GM10248 (cell line): Measurements from ENCODE around the gene MAPKAP1.

Source experiments
- CTCF ChIA-PET: fragments of 300-600 bp; sonication (Branson Sonifier 250); formaldehyde crosslinking; extraction: SDS; loops from one replicate; lab custom pipeline; 2021; ENCODE audit warnings: antibody characterized with exemption; lab: Yijun Ruan, JAX
- POLR2A ChIA-PET: fragments of 350-650 bp; sonication (Branson Sonifier 250); formaldehyde crosslinking; extraction: SDS; loops from one replicate; lab custom pipeline; 2020; ENCODE audit warnings: antibody characterized with exemption; lab: Yijun Ruan, JAX
- DNase-seq: peaks from one replicate; pipeline ENCODE4 v3.0.0; 2012; ENCODE audit errors: extremely low spot score
- TF ChIP-seq, protein P1 (sequence below): IDR thresholded peaks from 2 replicates; pipeline ENCODE4 v1.5.1; 2012; ENCODE audit warnings: mild to moderate bottlenecking, low read depth; ENCODE audit errors: extremely low read depth, missing control alignments, control extremely low read depth

Gene MAPKAP1

DNA sequence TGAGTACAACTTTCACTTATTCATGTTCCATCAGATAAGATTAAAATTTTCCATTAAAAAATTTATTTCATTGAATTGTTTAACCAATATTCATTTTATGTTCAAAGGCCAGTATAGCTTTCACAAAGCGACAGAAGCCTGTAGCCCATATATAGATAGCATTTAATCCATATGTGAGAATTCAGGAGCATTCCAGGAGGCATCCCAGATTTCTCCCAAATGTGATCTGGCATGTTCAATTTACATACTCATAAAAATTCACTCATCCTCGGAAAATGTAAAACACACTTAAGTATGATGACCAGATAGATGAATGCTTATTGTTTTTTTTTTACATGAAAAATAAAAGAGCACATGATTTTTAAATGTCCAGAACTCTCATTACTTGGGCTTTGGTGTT, 141.9 kb downstream of the MAPKAP1 start:
- TF ChIP-seq, protein P1, sequence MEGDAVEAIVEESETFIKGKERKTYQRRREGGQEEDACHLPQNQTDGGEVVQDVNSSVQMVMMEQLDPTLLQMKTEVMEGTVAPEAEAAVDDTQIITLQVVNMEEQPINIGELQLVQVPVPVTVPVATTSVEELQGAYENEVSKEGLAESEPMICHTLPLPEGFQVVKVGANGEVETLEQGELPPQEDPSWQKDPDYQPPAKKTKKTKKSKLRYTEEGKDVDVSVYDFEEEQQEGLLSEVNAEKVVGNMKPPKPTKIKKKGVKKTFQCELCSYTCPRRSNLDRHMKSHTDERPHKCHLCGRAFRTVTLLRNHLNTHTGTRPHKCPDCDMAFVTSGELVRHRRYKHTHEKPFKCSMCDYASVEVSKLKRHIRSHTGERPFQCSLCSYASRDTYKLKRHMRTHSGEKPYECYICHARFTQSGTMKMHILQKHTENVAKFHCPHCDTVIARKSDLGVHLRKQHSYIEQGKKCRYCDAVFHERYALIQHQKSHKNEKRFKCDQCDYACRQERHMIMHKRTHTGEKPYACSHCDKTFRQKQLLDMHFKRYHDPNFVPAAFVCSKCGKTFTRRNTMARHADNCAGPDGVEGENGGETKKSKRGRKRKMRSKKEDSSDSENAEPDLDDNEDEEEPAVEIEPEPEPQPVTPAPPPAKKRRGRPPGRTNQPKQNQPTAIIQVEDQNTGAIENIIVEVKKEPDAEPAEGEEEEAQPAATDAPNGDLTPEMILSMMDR = no peak
- CTCF ChIA-PET = no interaction called here
- POLR2A ChIA-PET = no interaction called here
- DNase-seq = no peak

- ChIA-PET POLR2A (no interaction called here), CTCF (no interaction called here)
- TF ChIP-seq, protein P1 = no peak
- DNase-seq = no peak
These were observed 142.4 kb downstream of the MAPKAP1 start for GRCh38 chr9:125564631-125565030.

DNA sequence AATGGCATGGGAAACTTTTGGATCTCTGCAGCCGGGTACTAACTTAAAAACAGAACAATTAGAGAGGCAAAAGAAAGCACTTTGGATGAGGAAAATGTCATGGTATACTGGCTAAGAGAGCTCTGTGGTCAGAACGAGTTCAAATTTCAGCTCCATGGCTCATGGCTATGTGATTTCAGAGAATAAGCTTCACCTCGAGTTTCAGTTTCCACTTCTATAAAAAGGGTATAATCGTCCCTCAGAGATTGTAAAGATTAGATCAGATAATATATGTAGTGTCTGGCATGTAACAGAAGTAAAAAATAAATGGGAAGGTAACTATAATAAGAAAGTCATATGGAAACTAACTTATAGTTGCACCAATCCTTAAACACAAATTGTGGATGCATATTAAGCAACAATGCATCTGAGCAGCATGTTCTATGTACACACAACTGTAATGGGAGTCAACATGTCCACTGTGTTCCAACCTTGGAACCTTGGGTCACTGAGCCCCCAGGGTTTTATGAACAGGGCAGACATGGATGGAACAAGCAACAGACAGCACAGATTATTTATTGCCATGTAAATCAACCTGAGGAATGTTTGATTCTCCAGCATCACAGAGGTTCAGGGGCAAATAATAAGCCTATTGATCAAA, 145.4 kb downstream of the MAPKAP1 start:
- peak; percentile 27 for DNase-seq
- CTCF ChIA-PET = interaction anchor here (1.0 to 4.7 kb wide), 7 partner anchors 7 to 837 kb away, joined by 3 to 45 read pairs (median 5); no protein-coding TSS in a partner anchor
- TF ChIP-seq, protein P1 = no peak
- POLR2A ChIA-PET = no interaction called here

DNA sequence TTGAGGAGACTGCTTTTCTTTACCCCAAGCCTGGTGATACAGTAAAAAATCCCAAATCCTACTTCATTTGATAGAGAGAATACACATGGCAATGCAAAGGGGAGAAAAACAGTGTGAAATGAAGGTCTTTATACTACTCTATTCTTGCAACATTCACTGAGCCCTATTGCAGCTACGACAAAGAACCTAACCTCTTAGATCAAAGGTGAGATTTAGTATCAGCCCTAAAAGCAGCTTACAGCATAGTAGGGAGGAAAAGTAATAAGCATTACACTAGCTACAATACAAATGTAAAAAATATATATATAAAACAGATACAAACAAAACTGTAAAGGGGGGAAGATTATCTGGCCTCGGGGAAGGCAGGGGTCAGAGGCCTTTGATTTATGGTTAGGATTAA, 147.1 kb downstream of the MAPKAP1 start:
- DNase-seq = no peak
- TF ChIP-seq, protein P1 = no peak
- CTCF ChIA-PET = interaction anchor here (0.8 to 4.7 kb wide), 9 partner anchors 8 to 932 kb away, joined by 3 to 45 read pairs (median 5); no protein-coding TSS in a partner anchor
- POLR2A ChIA-PET = no interaction called here

GRCh38 chr9:125559194-125559593, 147.8 kb downstream of the MAPKAP1 start:
- POLR2A ChIA-PET = no interaction called here
- CTCF ChIA-PET = interaction anchor here (0.6 to 4.7 kb wide), 45 partner anchors 9 to 839 kb away, joined by 3 to 45 read pairs (median 5); partner anchors contain the start of gene MAPKAP1
- TF ChIP-seq, protein P1 = no peak
- no peak for DNase-seq

- TF ChIP-seq, protein P1 = peak; percentile 77
- ChIA-PET POLR2A (no interaction called here), CTCF (interaction anchor here (0.6 to 4.7 kb wide), 47 partner anchors 9 to 840 kb away, joined by 3 to 45 read pairs (median 4); partner anchors contain the start of gene MAPKAP1)
- DNase-seq = peak; percentile 69
These were observed 148.4 kb downstream of the MAPKAP1 start for GRCh38 chr9:125558453-125559092.
